Adrenal gland (tissue), 5 donors: ENCODE results near the gene HYAL2.

Source experiments
- POLR2A ChIP-seq, 2 donors: fragments of 450-650 bp; IDR thresholded peaks; one replicate each; pipeline ENCODE4 v1.6.1; 2017; ENCODE audit warnings: antibody characterized with exemption in 2 of 2, mild to moderate bottlenecking in 2 of 2, moderate library complexity in 1 of 2
- TF ChIP-seq, protein P1 (sequence below), 6 experiments: fragments of 450-650 bp in 4 of 6; fragments of 200-600 bp in 2 of 6; sonication (generic) in 1 of 6; IDR thresholded peaks; 1 replicate in 5 of 6; 2 replicates in 1 of 6; pipeline versions ENCODE4 v1.5.1 to v1.8.0; 2016 to 2021; ENCODE audit warnings: antibody characterized with exemption in 6 of 6, mild to moderate bottlenecking in 2 of 6, moderate library complexity in 1 of 6
- donor health status: DM: no; HTN: no; CAD: no.

DNA sequence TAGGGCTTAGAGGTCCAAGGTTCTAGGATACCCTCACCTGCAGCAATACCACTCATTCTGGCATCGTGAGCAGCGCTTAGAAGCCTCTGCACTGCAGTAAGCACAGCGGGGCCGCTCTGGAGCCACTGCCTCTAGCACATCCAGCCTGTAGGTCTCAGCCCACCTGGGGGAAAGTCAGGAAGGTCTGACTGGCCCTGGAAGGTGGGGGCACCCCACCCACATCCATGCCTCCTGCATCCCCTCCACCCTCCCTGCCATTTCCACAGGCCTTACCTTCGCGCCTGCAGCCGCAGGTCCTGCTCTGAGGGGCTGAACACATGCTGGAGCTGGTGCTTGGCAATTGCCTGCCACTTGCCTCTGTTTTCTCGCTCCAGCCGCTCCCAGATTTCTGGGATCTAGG, 19.0 kb upstream of the HYAL2 start:
- TF ChIP-seq POLR2A (IDR thresholded peaks at IDR 0.05) = no peak
- TF ChIP-seq, protein P1, sequence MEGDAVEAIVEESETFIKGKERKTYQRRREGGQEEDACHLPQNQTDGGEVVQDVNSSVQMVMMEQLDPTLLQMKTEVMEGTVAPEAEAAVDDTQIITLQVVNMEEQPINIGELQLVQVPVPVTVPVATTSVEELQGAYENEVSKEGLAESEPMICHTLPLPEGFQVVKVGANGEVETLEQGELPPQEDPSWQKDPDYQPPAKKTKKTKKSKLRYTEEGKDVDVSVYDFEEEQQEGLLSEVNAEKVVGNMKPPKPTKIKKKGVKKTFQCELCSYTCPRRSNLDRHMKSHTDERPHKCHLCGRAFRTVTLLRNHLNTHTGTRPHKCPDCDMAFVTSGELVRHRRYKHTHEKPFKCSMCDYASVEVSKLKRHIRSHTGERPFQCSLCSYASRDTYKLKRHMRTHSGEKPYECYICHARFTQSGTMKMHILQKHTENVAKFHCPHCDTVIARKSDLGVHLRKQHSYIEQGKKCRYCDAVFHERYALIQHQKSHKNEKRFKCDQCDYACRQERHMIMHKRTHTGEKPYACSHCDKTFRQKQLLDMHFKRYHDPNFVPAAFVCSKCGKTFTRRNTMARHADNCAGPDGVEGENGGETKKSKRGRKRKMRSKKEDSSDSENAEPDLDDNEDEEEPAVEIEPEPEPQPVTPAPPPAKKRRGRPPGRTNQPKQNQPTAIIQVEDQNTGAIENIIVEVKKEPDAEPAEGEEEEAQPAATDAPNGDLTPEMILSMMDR (IDR thresholded peaks at IDR 0.05) = no peak
